ENCODE measurements around the gene ALCAM. TPM values are rescaled to one million over a fixed set of nuclear protein-coding genes. Genes with fewer than 3 reads are reported as not detected.

ALCAM gene
- total RNA-seq, 4 donors from 2014 or later: 5.9 to 151 (median 19.0) TPM

DNA sequence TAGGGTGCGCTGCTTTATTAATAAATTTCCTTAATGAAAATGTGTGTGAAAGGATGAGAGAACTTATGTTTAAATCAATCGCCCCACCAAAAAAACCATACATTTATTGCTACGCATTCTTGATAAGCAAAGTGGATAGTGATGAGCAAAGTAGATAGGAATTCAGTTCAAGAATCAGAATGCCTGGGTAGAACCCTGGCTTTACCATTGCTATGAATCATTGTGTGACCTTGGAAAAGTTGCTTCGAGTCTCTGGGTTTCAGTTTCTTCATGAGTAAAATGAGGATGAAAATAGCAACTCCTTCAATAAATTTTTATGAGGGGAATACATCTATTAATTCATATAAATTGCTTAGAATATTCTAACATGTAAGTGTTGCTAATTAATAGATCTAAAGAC is 2.6 kb upstream of the ALCAM start:
- intact Hi-C loops (cut with DNase I; ENCODE audit: low total_unique reads): no loop called here

DNA sequence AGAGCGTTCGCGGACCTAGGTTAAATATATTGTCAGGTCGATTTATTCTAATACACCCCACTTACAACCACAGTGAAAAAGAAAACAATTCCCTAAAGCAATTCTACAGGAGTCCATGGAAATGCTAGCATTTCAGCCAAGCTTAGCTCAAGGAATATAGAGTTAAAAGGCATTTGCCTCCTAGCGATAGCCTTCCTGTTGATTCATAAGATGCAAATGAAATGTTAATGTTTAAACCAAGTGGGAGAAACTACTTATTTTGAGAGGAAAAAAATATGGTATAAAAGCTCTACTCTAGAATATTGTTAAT is 1.7 kb upstream of the ALCAM start:
- Histone ChIP-seq H3K4me3 (no peak overlapping the region), H3K27ac (no peak overlapping the region), H3K36me3 (no peaks in the 10 kb centered on the region), H3K9me3 (no peaks in the 10 kb centered on the region), H3K4me1 (peaks cover 0 to 8% of the 10 kb centered on the region in 2 donors), H3K27me3 (no peaks in the 10 kb centered on the region)
- no peak for DNase-seq
- intact Hi-C loops (cut with DNase I; ENCODE audit: low total_unique reads): no loop called here
- TF ChIP-seq, protein P1, sequence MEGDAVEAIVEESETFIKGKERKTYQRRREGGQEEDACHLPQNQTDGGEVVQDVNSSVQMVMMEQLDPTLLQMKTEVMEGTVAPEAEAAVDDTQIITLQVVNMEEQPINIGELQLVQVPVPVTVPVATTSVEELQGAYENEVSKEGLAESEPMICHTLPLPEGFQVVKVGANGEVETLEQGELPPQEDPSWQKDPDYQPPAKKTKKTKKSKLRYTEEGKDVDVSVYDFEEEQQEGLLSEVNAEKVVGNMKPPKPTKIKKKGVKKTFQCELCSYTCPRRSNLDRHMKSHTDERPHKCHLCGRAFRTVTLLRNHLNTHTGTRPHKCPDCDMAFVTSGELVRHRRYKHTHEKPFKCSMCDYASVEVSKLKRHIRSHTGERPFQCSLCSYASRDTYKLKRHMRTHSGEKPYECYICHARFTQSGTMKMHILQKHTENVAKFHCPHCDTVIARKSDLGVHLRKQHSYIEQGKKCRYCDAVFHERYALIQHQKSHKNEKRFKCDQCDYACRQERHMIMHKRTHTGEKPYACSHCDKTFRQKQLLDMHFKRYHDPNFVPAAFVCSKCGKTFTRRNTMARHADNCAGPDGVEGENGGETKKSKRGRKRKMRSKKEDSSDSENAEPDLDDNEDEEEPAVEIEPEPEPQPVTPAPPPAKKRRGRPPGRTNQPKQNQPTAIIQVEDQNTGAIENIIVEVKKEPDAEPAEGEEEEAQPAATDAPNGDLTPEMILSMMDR (IDR thresholded peaks at IDR 0.05): no peak
- TF ChIP-seq POLR2A (IDR thresholded peaks at IDR 0.05): no peak

More for the DNA sequence above, 2.6 kb upstream of the ALCAM start:
- no peak for DNase-seq
- no peaks in the 10 kb centered on the region for H3K27me3 ChIP-seq
- no peak overlapping the region for H3K4me3 ChIP-seq
- H3K27ac ChIP-seq: no peak overlapping the region
- no peaks in the 10 kb centered on the region for H3K9me3 ChIP-seq
- no peak for TF ChIP-seq POLR2A (IDR thresholded peaks at IDR 0.05)
- TF ChIP-seq, protein P1 (IDR thresholded peaks at IDR 0.05): no peak
- no peaks in the 10 kb centered on the region for H3K36me3 ChIP-seq
- peaks cover 0 to 8% of the 10 kb centered on the region in 2 donors for H3K4me1 ChIP-seq

DNA sequence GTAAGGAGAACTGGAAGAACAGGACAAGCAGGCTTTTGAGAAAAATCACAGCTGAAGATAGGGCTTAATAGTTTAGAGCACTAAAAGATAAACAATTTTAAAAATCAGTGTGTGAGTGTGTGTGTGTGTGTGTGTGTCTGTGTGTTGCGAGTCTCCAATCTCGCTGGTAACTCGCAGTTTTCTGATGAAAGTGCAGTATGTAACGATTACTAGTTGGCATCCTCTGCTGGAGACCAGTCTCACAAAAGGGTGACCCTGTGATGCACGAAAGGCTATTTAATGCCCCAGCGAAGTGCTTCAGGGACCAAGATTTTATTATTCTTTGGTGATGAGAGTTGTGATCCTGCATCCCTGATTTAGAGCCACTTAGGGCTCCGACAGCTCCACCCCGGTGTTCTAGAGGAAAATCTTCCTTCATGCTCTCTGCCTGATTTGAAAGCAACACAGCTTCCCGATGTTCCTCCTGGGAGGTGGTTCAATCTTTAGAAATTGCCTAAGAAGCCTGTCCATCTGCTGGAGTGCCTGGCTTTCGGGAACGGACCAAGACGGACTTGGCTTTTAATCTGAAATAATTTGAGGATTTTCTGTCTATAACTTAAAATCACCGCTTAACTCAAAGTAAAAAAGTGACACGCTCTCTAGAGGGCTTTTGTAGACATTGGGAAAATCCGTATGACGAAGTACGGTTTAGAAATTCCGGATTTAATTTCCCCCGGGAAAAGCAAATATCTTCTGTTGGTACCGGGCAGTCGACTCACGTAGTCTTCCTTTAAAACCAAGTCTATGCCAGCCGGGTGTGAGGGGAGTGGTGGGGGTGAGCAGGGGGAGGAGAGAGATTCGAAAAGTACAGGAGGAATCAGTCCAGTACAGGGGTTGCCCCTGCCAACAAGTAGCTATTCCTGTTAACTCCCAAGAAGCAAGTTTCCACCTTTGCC is 1.1 kb upstream of the ALCAM start:
- TF ChIP-seq, protein P1 (IDR thresholded peaks at IDR 0.05): no peak
- no peak for TF ChIP-seq POLR2A (IDR thresholded peaks at IDR 0.05)
- Histone ChIP-seq H3K27me3 (no peaks in the 10 kb centered on the region), H3K27ac (peak overlapping the region; percentile 64 to 68), H3K4me1 (peaks cover 0 to 8% of the 10 kb centered on the region in 2 donors), H3K36me3 (no peaks in the 10 kb centered on the region), H3K4me3 (peak overlapping the region; percentile 41 to 61), H3K9me3 (no peaks in the 10 kb centered on the region)
- intact Hi-C loops (cut with DNase I; ENCODE audit: low total_unique reads): no loop called here
- DNase-seq: no peak

DNA sequence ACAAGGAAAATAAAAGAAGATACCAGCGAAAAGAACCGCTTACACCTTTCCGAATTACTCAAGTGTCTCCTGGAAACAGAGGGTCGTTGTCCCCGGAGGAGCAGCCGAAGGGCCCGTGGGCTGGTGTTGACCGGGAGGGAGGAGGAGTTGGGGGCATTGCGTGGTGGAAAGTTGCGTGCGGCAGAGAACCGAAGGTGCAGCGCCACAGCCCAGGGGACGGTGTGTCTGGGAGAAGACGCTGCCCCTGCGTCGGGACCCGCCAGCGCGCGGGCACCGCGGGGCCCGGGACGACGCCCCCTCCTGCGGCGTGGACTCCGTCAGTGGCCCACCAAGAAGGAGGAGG is 325 bp downstream of the ALCAM start:
- H3K4me1 ChIP-seq: peaks cover 0 to 8% of the 10 kb centered on the region in 2 donors
- H3K27me3 ChIP-seq: no peaks in the 10 kb centered on the region
- H3K27ac ChIP-seq: peak overlapping the region; percentile 64 to 68
- intact Hi-C loops (cut with DNase I; ENCODE audit: low total_unique reads): no loop called here
- TF ChIP-seq POLR2A (IDR thresholded peaks at IDR 0.05): no peak
- TF ChIP-seq, protein P1 (IDR thresholded peaks at IDR 0.05): no peak
- peak overlapping the region; percentile 41 to 61 for H3K4me3 ChIP-seq
- H3K36me3 ChIP-seq: no peaks in the 10 kb centered on the region
- DNase-seq: no peak
- no peaks in the 10 kb centered on the region for H3K9me3 ChIP-seq

DNA sequence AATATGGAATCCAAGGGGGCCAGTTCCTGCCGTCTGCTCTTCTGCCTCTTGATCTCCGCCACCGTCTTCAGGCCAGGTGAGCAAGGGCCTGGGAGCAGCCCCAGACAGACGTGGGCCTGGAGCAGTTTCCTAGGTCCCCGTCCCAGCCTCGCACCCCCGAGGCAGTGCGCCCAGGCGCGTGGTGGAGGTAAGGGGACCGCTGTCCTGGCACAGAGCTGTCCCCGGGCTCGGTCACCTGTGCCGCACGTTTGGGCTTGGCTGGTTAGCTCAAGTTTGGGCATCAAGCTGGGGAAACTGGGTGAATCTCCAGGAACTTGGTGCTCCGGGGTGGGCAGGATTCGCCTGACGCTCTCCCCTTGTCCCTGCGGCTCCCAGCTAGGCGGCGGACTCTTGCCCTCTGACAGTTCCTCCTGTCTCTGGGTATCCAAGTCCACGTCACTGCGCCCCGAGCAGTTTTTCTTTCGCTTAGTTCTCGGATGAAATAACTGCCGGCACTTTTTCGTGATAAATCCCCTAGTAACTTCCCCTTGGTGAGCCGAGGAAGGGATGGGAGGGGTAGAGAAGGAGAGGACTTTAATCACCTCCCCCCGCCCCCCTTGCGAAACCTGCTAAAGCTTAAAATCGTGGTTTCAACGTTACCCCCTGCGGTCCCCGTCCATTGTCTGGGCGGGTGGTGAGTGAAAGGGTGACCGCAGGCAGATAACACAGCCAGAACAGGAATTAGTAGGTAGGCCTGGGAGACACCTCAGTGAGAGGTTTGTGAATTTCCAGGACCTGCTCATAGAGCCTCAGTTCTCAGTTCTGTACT is 901 bp downstream of the ALCAM start:
- peak; percentile 32 to 43 for DNase-seq
- H3K4me1 ChIP-seq: peaks cover 0 to 8% of the 10 kb centered on the region in 2 donors
- TF ChIP-seq, protein P1 (IDR thresholded peaks at IDR 0.05): no peak
- TF ChIP-seq POLR2A (IDR thresholded peaks at IDR 0.05): no peak
- peak overlapping the region; percentile 41 to 61 for H3K4me3 ChIP-seq
- H3K27ac ChIP-seq: peak overlapping the region; percentile 64 to 68
- H3K36me3 ChIP-seq: no peaks in the 10 kb centered on the region
- H3K27me3 ChIP-seq: no peaks in the 10 kb centered on the region
- H3K9me3 ChIP-seq: no peaks in the 10 kb centered on the region
- intact Hi-C loops (cut with DNase I; ENCODE audit: low total_unique reads): no loop called here

Measured in uterus (tissue), 4 donors.